NCI-H524 (cell line): ENCODE data around the gene TEX51.

ENCODE experiments used
- DNase-seq, 2 experiments: peaks; one replicate each; lab custom pipeline; 2025; lab: John Stamatoyannopoulos, UW

TEX51 gene

GRCh38 chr2:126898636-126899035, at the start of gene TEX51:
TEX51 (plus strand) TSS chr2:126898890; CDS start chr2:126898919, 29 bp downstream.
- DNase-seq = no peak

GRCh38 chr2:126849054-126849453, 49.6 kb upstream of the TEX51 start:
- no peak for DNase-seq

DNA sequence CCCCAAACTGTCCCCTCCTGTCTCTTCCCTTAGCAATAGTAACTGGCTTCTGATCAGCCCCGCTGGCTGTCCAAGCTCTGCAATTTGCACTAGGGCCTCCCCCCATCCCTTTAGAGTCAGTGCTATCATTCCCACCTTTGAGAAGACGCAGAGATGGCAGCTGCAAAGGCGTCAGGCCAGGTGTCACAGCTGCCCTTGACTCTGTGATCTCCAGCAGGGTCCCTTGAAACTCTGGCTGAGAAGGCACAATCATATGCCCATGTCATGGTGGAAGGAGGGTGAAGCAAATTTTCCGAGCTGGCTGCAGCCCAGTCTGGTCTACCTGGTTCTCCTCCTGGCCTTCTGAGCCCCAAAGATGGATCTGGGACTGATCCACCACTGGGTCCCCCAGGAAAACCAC, 49.2 kb upstream of the TEX51 start:
- no peak for DNase-seq

DNA sequence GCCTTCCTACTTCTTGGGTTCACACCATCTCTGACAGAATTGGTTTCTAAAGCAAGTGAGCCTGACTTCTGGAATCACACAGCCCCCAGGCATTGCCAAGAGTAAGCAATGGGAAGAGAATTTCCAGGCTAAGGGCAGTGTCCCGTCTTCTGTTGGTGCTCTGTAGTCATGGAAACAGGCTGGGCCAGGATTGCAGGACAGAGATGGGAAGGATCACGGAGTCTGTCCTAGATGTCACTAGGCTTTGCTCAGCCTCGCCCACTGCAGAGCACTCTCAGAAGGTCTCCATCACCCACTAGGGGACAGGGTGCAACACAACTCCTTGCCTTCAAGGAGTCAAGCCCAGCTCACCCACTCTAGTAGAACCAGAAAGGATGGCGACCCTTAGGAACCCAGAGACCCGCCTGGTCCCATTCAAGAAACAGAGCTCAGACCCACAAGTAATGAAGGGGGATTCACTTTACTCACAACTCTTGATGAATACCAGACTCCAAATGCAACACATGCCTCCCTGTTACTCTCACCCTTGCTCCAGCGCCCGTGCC, 48.6 kb upstream of the TEX51 start:
- no peak for DNase-seq

DNA sequence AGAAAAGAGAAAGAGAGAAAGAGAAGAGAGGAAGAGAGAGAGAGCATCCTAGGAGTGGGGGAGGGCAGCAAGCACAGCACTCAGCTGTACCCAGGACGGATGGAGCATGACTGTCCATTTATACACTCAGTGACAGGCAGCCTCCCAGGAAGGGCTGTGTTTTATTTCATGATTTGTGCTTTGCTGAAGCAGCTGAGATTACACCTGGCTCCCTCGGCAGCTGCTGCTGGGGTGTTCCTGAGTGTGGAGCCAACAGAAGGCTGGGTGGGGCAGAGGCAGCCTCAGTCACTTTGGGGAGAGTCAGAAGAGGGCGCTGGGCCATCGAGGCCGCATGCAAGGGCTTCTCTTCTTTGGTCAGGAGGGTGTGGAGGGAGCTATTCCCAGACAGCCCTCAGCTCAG, 47.8 kb upstream of the TEX51 start:
- peak in 1 of 2 experiments; percentile 54 for DNase-seq

- DNase-seq = no peak
These were observed 46.9 kb upstream of the TEX51 start for GRCh38 chr2:126851756-126852155.

DNA sequence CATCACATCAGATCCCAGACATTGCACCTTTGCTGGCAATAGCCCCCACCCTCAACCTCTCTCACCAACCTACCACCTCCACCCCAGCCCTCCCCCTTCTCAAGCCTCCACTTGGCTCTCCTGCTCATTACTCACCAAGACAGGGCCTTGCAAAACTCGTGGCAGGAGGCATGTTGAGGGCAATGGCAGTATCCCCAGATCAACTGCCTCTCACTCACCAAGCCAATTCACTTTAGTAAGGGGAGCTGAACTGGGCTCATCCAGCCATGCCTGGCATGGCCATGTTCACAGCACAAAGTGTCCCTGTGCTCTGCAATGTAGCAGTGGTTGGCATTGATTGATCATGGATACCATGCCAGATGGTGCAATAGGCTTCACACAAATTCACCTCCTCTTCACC, 46.3 kb upstream of the TEX51 start:
- no peak for DNase-seq

DNA sequence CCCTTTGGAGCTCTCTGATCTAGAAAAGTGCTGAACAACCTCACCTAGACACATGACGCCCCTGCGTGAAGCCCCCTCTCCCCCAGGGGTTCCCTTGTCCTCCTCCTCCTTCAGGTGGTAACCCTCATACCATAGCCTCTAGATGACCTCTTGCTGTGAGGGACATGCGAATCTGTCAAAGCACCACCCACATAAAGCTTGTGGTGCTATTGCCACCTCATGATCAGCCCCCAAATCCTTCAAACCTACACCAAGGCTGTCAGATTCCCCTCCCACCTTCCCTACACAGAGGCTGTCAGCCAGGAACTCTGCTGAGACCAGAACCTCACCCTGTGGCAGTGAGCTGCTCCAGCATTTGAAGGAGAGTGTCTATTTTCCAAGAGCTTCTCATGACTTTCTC, 43.1 kb upstream of the TEX51 start:
- DNase-seq = no peak

- DNase-seq = no peak
These were observed 42.3 kb upstream of the TEX51 start for GRCh38 chr2:126856403-126856802.

GRCh38 chr2:126857502-126857901, 41.2 kb upstream of the TEX51 start:
- DNase-seq = no peak

- peak; percentile 22 to 78 for DNase-seq
These were observed 40.7 kb upstream of the TEX51 start for GRCh38 chr2:126858013-126858412.

DNA sequence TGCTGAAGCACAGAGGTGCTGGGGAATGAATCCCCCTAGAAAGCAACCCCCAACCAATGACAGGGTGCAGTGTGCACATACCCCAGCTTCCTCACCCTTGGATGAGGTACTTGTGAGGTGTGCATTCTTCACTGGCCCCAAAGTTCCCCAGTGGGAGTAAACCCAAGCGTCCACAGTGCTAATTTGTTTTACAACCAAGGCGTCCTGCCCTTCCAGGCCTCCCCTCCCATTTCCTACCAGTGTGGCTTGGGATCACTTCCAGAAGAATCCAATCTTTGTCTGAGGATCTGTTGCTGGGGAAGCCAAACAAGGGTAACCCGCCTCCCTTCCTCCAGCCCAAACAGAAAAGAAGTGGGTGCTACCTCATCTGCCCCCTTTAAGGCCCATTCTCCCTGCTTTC, 40.3 kb upstream of the TEX51 start:
- DNase-seq = no peak

DNA sequence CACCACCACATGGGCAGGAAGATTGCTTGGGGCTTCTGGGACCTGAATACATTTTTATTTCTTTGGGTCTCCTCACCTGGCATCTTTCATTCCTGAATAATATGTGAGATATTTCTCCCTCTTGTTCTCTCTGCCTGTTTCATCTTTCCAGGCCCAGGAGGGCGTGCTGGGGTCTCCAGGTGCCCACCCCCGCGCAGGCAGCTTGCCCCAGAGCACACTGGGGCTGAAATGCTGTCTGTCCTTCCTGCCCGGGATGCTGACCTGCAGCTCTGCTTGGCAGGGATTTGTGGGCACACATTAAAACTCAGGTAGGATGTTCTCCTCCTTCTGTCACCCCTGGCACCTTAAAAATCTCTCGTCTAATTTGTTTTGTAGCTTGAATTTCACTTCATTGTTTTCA, 39.7 kb upstream of the TEX51 start:
- DNase-seq = no peak

DNA sequence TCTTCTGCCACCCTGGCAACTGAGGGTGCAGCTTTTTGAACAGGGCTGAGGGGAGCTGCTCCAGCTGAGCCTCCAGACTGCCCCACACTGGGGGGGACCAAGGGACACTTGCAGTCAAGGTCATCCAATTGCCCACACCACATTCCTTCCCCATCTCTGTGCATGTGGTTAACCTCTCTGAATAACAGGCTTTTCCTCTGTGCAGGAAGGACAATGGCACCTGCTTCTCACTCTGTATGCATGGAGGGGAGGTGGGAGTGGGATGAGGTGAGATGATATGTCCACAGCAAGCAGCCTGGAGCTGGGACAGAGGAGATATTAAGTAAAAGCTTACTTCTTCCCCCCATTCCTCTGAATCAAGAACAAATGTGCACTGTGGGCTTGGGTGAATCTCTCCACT, 39.1 kb upstream of the TEX51 start:
- DNase-seq = no peak

- no peak for DNase-seq
These were observed 38.3 kb upstream of the TEX51 start for GRCh38 chr2:126860385-126860784.

DNA sequence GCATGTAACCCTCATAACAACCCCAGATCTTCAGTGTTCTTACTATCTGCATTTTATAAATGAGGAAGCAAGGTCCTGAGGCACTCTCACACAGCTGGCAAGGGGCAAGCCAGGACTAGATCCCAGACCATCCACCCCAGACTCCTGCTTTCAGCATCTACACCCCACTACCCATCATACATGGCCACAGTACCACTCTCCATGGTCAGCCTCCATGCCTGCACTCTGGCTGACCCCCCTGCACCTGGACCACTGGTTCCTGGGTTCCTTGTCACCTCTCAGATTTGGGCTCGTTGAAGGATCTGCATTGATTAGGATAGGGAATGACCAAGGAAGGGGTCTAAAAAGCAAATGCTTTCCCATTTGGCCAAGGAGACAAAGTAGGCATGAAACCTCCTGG, 36.0 kb upstream of the TEX51 start:
- no peak for DNase-seq

- DNase-seq = no peak
These were observed 35.2 kb upstream of the TEX51 start for GRCh38 chr2:126863336-126864015.

DNA sequence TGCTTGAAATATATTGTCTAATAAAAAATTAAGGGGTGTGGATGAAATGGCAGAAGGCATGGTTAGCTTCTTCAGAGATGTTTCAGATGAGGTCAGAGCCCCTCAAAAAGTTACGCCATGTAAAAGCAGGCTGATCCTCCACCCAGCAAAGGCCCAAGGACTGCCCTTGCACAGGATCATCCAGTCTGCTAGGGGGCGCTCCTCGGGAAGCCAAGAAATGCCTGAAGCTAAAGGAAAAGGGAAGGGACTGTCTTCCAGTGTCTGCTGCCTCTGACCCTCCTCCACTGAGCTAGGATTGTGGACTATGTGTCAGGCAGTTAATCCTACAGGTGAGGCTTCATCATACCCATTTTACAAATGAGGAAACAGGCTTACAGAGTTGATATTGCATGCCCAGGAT, 33.8 kb upstream of the TEX51 start:
- no peak for DNase-seq

- no peak for DNase-seq
These were observed 32.2 kb upstream of the TEX51 start for GRCh38 chr2:126866451-126866850.

GRCh38 chr2:126874961-126875360, 23.7 kb upstream of the TEX51 start:
- DNase-seq = no peak

GRCh38 chr2:126876631-126877030, 22.1 kb upstream of the TEX51 start:
- no peak for DNase-seq

DNA sequence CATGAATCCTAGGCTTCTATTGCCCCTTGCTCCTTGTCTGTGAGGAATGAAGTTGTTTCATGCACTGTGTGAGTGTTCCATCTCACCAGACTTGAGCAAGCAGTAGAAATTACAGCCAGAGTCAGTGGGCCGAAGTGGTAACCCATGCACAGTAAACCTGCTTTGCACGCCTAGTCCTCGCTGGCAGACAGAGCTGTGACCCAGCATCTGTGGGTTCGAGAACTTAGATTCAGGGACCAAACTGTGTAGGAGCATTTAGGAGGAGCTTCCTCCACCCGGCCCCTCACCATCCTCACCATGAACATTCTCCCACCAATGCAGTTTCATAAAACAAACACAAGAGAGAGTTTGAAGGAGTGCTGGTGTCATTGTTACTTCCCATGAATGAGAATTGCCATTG, 21.6 kb upstream of the TEX51 start:
- no peak for DNase-seq

DNA sequence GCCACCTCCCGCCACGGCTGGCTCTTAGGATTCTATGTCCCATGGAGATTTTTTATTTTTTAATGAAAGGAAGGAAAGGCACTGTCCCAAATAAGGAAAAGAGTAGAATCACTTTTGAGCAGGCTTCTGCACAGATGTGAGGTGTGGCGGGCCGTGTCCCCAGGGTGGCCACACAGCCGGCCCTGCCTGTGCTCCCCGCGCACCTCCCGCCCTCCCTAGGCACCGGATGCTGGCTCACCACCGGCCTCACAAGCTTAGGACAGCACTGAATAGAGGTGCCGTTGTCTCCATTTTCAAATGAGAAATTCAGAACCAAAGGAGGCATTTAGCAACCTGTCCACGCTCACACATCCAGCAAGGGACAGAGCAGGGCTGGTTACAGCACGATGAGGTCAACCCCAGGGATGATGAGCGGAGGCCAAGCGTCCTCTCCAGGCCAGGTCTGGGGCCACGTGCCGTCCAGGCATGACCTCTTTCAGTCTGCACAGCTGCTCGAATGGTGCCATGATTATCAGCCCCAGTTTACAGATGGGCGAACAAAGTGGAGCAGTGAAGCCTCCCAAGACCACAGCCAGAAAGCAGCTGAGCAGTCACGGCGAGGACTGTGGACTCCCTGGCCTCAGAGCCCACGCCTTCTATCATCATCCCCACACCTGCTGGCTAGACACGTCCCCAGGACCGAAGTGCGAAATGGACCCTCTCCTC, 20.7 kb upstream of the TEX51 start:
- no peak for DNase-seq

- no peak for DNase-seq
These were observed 20.1 kb upstream of the TEX51 start for GRCh38 chr2:126878601-126879000.
